Mesothelial cell of epicardium (in vitro differentiated cells): ENCODE data around the gene ARFGAP3. TPM values are rescaled to one million over a fixed set of nuclear protein-coding genes. Genes with fewer than 3 reads are reported as not detected.

Experiments
- DNase-seq, 2 experiments: peaks; one replicate each; pipeline ENCODE4 v3.0.0; 2021; ENCODE audit warnings: low spot score in 2 of 2; ENCODE audit not compliant: unreplicated experiment in 2 of 2
- H3K27ac Mint-ChIP-seq: 2 replicates; pipeline ENCODE4 v1.8.0; 2021; ENCODE audit warnings: mixed read lengths
- H3K27me3 Mint-ChIP-seq: 2 replicates; pipeline ENCODE4 v1.8.0; 2021; ENCODE audit warnings: low read depth, mixed read lengths
- H3K36me3 Mint-ChIP-seq: 2 replicates; pipeline ENCODE4 v1.8.0; 2021; ENCODE audit warnings: mixed read lengths
- H3K4me1 Mint-ChIP-seq: 2 replicates; pipeline ENCODE4 v1.8.0; 2021; ENCODE audit warnings: mixed read lengths
- H3K4me3 Mint-ChIP-seq: 2 replicates; pipeline ENCODE4 v1.8.0; 2021; ENCODE audit warnings: mild to moderate bottlenecking, moderate library complexity, mixed read lengths
- H3K9me3 Mint-ChIP-seq: 2 replicates; pipeline ENCODE4 v1.8.0; 2021; ENCODE audit warnings: mixed read lengths
- total RNA-seq: library from RNA; stranded (reverse); gene quantifications from 3 replicates; pipeline ENCODE4 v1.2.1, GENCODE V29; 2021
- TF ChIP-seq, protein P1 (sequence below): fragments of 200-600 bp; sonication (generic); IDR thresholded peaks from one replicate; pipeline ENCODE4 v1.5.0; 2021; ENCODE audit warnings: antibody characterized with exemption; ENCODE audit not compliant: unreplicated experiment

ARFGAP3 gene
- total RNA-seq, 1 donor from 2014 or later: 33.4 TPM

DNA sequence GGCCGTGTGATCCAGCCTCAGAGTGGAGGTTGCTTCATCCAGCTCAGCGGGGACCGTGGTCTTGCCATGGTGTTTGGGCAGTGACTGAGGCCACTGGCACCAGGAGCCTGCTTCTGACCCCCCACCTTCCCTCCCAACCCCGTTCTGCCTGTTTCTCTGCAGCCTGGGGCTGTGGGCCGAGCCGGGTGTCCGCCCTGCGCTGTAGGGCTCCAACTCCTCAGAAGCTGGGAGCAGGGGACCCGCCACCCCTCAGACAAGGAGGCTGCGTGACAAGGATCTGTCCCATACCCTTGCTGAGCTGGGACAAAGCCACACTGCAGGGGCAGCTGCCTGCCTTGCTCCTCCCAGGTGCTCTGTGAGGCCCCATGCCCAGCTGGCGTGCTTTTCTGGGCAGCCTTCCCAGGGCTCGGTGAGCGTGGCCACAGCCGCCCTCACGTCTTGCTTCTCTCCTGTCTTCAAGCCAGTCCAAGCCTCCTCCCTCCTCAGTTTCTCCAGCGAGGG lies 11.7 kb upstream of the ARFGAP3 start:
- H3K27ac Mint-ChIP-seq: no peak overlapping the region
- DNase-seq: no peak

DNA sequence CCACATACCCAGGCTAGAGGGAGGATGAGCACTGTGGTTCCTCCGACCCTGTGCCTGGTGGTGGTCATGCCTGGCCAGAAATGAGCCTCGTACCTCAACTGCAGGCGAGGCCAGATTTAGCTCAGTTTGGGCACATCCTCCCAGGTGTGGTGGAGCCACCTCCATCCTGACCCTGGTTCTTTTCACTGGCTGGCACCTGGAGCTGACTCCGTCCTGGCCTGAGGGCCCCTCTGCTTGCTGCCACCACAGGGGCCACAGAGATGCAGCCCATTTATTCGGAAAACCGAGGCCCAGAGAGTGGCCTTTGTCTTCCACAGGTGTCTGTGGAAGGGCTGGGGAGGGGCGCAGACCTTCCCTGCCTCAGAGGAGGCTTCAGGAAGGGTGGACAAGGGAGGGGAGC lies 9.0 kb upstream of the ARFGAP3 start:
- Mint-ChIP-seq H3K4me3 (no peak overlapping the region), H3K36me3 (peaks cover 4% of the 10 kb centered on the region), H3K27me3 (no peaks in the 10 kb centered on the region), H3K9me3 (peaks cover 4% of the 10 kb centered on the region), H3K27ac (no peak overlapping the region), H3K4me1 (peaks cover 2% of the 10 kb centered on the region)
- TF ChIP-seq, protein P1, sequence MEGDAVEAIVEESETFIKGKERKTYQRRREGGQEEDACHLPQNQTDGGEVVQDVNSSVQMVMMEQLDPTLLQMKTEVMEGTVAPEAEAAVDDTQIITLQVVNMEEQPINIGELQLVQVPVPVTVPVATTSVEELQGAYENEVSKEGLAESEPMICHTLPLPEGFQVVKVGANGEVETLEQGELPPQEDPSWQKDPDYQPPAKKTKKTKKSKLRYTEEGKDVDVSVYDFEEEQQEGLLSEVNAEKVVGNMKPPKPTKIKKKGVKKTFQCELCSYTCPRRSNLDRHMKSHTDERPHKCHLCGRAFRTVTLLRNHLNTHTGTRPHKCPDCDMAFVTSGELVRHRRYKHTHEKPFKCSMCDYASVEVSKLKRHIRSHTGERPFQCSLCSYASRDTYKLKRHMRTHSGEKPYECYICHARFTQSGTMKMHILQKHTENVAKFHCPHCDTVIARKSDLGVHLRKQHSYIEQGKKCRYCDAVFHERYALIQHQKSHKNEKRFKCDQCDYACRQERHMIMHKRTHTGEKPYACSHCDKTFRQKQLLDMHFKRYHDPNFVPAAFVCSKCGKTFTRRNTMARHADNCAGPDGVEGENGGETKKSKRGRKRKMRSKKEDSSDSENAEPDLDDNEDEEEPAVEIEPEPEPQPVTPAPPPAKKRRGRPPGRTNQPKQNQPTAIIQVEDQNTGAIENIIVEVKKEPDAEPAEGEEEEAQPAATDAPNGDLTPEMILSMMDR: no peak
- no peak for DNase-seq

More for the DNA sequence above, 11.7 kb upstream of the ARFGAP3 start:
- H3K36me3 Mint-ChIP-seq: peaks cover 12% of the 10 kb centered on the region
- H3K4me1 Mint-ChIP-seq: peaks cover 2% of the 10 kb centered on the region
- no peaks in the 10 kb centered on the region for H3K27me3 Mint-ChIP-seq
- TF ChIP-seq, protein P1: no peak
- no peak overlapping the region for H3K4me3 Mint-ChIP-seq
- H3K9me3 Mint-ChIP-seq: no peaks in the 10 kb centered on the region

DNA sequence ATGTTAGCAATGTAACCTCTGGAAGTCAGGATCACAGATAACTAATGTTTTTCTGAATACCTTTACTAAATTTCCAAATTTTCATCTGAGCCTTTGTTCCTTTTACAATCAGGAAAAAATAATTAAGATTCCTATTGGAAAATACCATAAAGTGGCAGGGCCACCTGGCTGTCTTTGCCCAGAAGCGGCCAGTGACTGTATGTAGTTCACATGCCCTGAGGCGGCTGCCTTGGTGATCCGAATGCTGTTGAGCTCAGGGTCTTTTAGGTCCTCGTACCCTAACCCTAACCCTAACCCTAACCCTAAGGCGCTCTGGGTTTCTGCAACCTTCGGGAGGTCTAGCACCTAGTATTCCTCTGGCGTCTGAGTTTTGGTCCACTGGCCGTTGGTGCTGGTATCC lies 8.5 kb upstream of the ARFGAP3 start:
- Mint-ChIP-seq H3K4me1 (peaks cover 2% of the 10 kb centered on the region), H3K9me3 (peaks cover 4% of the 10 kb centered on the region), H3K4me3 (no peak overlapping the region), H3K27me3 (no peaks in the 10 kb centered on the region), H3K36me3 (peaks cover 4% of the 10 kb centered on the region), H3K27ac (no peak overlapping the region)
- TF ChIP-seq, protein P1: no peak
- DNase-seq: no peak

DNA sequence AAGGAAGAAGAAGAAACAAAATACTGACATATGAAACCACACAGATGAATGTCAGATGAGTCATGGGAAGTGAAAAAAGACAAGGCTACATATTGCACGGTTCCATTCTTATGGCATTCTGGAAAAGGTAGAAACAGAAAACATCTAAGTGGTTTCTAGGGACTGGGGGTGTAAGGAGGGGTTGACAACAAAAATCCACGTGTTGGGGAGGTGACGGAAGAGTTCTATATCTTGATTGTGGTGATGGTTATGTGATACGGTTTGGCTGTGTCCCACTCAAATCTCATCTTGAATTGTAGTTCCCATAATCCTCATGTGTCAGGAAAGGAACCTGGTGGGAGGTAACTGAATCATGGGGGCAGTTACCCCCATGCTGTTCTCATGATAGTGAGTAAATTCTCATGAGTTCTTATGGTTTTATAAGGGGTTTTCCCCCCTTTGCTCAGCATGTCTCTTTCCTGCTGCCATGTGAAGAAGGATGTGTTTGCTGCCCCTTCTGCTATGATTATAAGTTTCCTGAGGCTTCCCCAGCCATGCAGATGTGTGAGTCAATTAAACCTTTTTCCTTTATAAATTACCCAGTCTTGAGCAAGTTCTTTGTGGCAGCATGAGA lies 6.4 kb upstream of the ARFGAP3 start:
- no peak for DNase-seq
- TF ChIP-seq, protein P1: no peak
- peaks cover 2% of the 10 kb centered on the region for H3K4me1 Mint-ChIP-seq
- H3K27ac Mint-ChIP-seq: no peak overlapping the region
- no peak overlapping the region for H3K4me3 Mint-ChIP-seq
- no peaks in the 10 kb centered on the region for H3K27me3 Mint-ChIP-seq
- peaks cover 2% of the 10 kb centered on the region for H3K36me3 Mint-ChIP-seq
- H3K9me3 Mint-ChIP-seq: peaks cover 4% of the 10 kb centered on the region

DNA sequence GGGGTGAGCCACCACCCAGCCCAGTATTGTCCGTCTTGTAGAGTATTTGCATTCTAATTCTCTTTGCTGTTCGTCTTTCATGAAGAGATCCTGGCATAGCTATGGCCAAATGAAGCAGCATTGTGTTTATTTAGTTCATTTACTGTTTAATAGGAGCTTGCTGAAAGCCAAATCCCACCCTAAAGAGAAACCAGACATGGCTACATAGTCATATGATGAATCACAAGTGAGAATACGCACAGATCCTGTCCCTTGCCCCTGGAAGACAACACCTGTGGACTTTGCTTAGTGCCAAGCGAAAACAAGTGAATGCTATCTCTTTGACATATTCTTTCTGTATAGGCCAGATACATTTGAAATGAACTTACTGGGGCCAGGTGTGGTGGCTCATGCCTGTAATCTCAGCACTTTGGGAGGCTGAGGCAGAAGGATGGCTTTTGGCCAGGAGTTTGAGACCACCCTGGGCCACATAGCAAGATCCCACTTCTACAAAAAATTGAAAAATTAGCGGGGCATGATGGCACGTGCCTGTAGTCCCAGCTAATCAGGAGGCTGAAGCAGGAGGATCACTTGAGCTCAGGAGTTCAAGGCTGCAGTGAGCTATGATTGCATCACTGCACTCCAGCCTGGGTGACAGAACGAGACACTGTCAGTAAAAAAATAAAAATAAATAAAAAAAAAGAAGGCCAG lies 5.1 kb upstream of the ARFGAP3 start:
- H3K36me3 Mint-ChIP-seq: peaks cover 2% of the 10 kb centered on the region
- peaks cover 4% of the 10 kb centered on the region for H3K9me3 Mint-ChIP-seq
- H3K27me3 Mint-ChIP-seq: no peaks in the 10 kb centered on the region
- no peak overlapping the region for H3K4me3 Mint-ChIP-seq
- DNase-seq: no peak
- no peaks in the 10 kb centered on the region for H3K4me1 Mint-ChIP-seq
- no peak overlapping the region for H3K27ac Mint-ChIP-seq
- TF ChIP-seq, protein P1: no peak
